Kidney (tissue), 14 donors: ENCODE data around the gene CD226. TPM values are rescaled to one million over a fixed set of nuclear protein-coding genes. Genes with fewer than 3 reads are reported as not detected.

Experiments used
- DNase-seq, 5 donors: peaks; one replicate each; pipeline ENCODE4 v3.0.0-alpha.2; 2013 to 2020
- FAIRE-seq: peaks from 2 replicates; lab custom pipeline; 2012; peaks lifted over from hg19 to GRCh38; lab: Jason Lieb, UNC
- H3K27ac ChIP-seq, 2 donors: one replicate each; pipeline ENCODE4 v1.7.0; 2013; ENCODE audit warnings: low read depth in 2 of 2, low read length in 2 of 2, inconsistent platforms in 1 of 2
- H3K27me3 ChIP-seq: one replicate; pipeline ENCODE4 v1.7.1; 2013; ENCODE audit warnings: low read length, inconsistent platforms; ENCODE audit not compliant: control insufficient read depth, insufficient read depth
- H3K36me3 ChIP-seq, 3 donors: one replicate each; pipeline versions ENCODE4 v1.7.0 to v1.7.1; 2013; ENCODE audit warnings: low read length in 3 of 3, control low read depth in 1 of 3, inconsistent platforms in 1 of 3; ENCODE audit not compliant: insufficient read depth in 3 of 3, control insufficient read depth in 2 of 3
- H3K4me1 ChIP-seq, 3 donors: one replicate each; pipeline versions ENCODE4 v1.7.0 to v1.7.1; 2013; ENCODE audit warnings: low read length in 3 of 3, inconsistent platforms in 1 of 3, low read depth in 1 of 3; ENCODE audit not compliant: control insufficient read depth in 2 of 3, insufficient read depth in 2 of 3
- H3K4me3 ChIP-seq, 3 donors: one replicate each; pipeline versions ENCODE4 v1.7.0 to v1.8.1; 2013; ENCODE audit warnings: low read length in 3 of 3, control low read depth in 1 of 3, inconsistent platforms in 1 of 3
- H3K9ac ChIP-seq, 3 donors: one replicate each; pipeline versions ENCODE4 v1.7.0 to v1.7.1; 2013; ENCODE audit warnings: low read length in 3 of 3, control low read depth in 1 of 3, inconsistent platforms in 1 of 3
- H3K9me3 ChIP-seq, 3 donors: one replicate each; pipeline versions ENCODE4 v1.7.0 to v1.7.1; 2013; ENCODE audit warnings: low read length in 3 of 3, control low read depth in 1 of 3, inconsistent platforms in 1 of 3; ENCODE audit not compliant: control insufficient read depth in 2 of 3, insufficient read depth in 1 of 3
- intact Hi-C: fragments of 100-400 bp; cut with DNase I; formaldehyde crosslinking; loops from one replicate; pipeline ENCODE4 v1.11.1; 2022
- polyA plus RNA-seq: library from polyadenylated mRNA; stranded (reverse); fragments of 350-450 nt; fragmentation: Illumina TruSeq; extraction: RNeasy Lipid Tissue Mini Kit (QIAGEN cat#74804); gene quantifications from one replicate; pipeline ENCODE4 v1.2.3, GENCODE V29; 2014; ENCODE audit warnings: low read depth, low replicate concordance; ENCODE audit not compliant: insufficient read depth
- total RNA-seq: library from RNA; stranded (reverse); fragmentation: NEBNext Ultra II Directional; extraction: Animal tissue kit (Norgen Biotek cat#: 25700); gene quantifications from one replicate; pipeline ENCODE4 v1.2.1, GENCODE V29; 2021
- TF ChIP-seq, protein P1 (sequence below): IDR thresholded peaks from 3 replicates; pipeline ENCODE4 v1.5.1; 2012; ENCODE audit warnings: mild to moderate bottlenecking, moderate library complexity, borderline replicate concordance; ENCODE audit not compliant: insufficient read depth; ENCODE audit errors: extremely low read depth
- donor health status: control.
- donor health status: control.
- donor health status: control.
- donor health status: control.
- donor health status: control.
- donor health status: DM: yes; HTN: yes; CAD: no.
- donor health status: Normal renal cell carcinoma (clear cell type).

Gene CD226
- total and polyA plus RNA-seq, 2 donors from 2014 or later, result 0.28 to 5.0 TPM

DNA sequence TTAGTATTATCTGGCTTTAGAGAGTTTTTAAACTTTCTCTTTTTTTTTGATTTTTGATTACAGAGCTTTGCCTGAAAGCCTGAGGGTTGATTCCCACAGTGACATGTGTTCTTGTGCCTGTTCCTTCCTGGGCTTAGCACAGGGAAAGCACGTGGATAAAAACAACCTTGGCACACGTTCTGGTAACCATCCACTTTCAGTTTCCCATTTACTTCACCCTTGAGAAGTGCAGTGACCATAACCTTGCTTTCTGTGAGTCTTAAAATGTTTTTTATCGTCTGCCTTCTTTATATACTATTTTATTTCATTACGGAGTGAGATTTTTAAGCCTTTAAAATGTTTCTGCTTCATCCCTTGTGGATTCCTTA lies 11.5 kb downstream of the CD226 start:
- TF ChIP-seq, protein P1, sequence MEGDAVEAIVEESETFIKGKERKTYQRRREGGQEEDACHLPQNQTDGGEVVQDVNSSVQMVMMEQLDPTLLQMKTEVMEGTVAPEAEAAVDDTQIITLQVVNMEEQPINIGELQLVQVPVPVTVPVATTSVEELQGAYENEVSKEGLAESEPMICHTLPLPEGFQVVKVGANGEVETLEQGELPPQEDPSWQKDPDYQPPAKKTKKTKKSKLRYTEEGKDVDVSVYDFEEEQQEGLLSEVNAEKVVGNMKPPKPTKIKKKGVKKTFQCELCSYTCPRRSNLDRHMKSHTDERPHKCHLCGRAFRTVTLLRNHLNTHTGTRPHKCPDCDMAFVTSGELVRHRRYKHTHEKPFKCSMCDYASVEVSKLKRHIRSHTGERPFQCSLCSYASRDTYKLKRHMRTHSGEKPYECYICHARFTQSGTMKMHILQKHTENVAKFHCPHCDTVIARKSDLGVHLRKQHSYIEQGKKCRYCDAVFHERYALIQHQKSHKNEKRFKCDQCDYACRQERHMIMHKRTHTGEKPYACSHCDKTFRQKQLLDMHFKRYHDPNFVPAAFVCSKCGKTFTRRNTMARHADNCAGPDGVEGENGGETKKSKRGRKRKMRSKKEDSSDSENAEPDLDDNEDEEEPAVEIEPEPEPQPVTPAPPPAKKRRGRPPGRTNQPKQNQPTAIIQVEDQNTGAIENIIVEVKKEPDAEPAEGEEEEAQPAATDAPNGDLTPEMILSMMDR, result no peak
- DNase-seq (no peak), FAIRE-seq (peak; percentile 13)
- intact Hi-C loops, result no loop called here
- Histone ChIP-seq H3K36me3 (no peaks in the 10 kb centered on the region), H3K27ac (no peak overlapping the region), H3K9ac (no peak overlapping the region), H3K4me3 (no peak overlapping the region), H3K9me3 (no peaks in the 10 kb centered on the region), H3K4me1 (no peaks in the 10 kb centered on the region), H3K27me3 (no peaks in the 10 kb centered on the region)

GRCh38 chr18:69935319-69936190 lies 12.1 kb downstream of the CD226 start:
- Histone ChIP-seq H3K9ac (no peak overlapping the region), H3K27ac (no peak overlapping the region), H3K36me3 (no peaks in the 10 kb centered on the region), H3K27me3 (no peaks in the 10 kb centered on the region), H3K4me3 (no peak overlapping the region), H3K4me1 (no peaks in the 10 kb centered on the region), H3K9me3 (no peaks in the 10 kb centered on the region)
- intact Hi-C loops, result no loop called here
- TF ChIP-seq, protein P1, result no peak
- FAIRE-seq, result no peak
- no peak for DNase-seq

DNA sequence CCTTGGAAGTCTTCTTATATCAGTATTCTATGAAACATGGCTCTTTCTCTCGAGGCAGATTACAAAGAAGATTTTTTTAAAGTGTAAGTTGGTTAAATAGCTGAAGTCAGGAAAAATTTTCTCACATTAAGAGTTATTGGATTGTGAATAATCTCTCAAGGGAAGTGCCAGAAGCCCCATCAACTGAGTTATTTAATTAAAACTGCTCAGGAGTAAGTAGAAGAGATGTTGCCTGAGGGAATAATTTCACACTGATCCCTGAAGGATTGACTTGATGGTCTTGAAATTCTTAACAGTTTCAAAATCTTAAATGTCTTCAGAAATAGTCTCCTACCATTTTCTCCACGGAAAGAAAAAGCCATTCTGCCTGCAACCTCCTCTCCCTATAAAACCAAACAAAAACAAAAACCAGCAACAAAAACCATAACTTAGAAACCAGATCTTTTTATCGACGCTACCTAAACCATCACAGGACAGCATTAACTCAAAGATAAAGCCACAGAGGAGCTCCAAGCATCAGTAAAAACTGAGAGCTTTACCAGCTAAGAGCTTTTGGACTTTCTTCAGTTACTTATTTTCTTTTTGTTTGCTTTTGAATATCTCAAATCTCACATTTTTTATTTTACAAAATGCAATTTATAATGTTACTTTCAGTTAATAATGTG lies 12.9 kb downstream of the CD226 start:
- intact Hi-C loops, result no loop called here
- no peak for DNase-seq
- Histone ChIP-seq H3K4me1 (no peaks in the 10 kb centered on the region), H3K36me3 (no peaks in the 10 kb centered on the region), H3K4me3 (no peak overlapping the region), H3K9ac (no peak overlapping the region), H3K27me3 (no peaks in the 10 kb centered on the region), H3K9me3 (no peaks in the 10 kb centered on the region), H3K27ac (no peak overlapping the region)
- FAIRE-seq, result no peak
- TF ChIP-seq, protein P1, result no peak
